Measurements from ENCODE around the gene DSTYK.
"Not testable (repeated sequence)": the region's sequence is repeated elsewhere in the genome, so short reads cannot be mapped to it uniquely, and the experiment has no call there.

Gene DSTYK

GRCh38 chr1:205171369-205171768 is 40.1 kb downstream of the DSTYK start:
- no peak for DNase-seq (ENCODE audit: low read depth in 2 of 2)

DNA sequence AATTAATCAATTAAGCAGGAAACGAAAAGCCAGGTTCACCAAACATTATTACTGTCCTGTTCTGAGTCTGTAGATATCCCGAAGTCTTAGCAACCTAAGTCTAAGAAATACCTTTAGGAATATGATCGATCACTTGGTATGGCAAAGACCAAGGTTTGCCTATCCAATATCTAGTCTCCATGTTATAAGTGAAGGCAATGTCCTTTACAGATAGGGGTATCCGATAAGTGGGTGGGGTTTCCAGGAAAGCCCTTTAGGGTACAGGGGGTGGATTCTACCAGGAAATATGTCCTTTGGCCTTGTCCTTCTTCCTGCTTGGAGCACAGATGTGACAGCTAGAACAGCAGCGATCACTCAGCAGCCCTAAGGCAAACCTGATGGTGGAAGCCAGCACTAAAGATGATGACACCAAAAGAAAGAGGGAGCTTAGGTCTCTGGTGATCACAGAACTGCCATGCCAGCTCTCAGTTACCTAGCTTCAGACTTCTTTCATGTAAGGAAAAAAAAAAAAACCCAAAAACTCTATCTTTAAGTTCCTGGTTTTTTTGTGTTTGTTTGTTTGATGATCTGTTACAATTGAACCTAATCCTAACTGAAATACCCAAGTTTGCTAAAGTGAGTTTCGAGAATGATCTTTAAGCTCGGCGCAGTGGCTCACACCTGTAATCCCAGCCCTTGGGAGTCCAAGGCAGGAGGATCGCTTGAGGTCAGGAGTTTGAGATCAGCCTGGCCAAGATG is 40.8 kb downstream of the DSTYK start:
- no peak for DNase-seq (ENCODE audit: low read depth in 2 of 2)

DNA sequence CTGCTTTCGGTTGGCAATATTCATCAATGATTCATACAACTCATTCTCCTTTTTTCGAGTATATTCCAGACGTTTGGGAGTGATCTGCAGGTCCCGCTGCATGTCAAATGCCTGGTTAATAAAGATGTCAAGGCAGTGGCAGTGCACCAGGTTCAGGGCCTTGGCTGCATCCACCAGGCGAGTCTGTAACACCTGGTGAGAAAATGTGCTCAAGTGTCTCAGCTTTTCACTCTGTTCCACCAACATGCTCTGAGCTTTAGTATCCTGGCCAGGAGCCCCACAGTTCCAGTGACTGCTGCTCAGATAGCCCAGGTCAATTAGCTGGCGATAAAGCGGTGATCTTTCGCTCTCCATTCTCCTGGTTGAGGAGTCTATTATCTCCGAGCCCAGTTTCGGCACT is 42.3 kb downstream of the DSTYK start:
- no peak for DNase-seq (ENCODE audit: low read depth in 2 of 2)

GRCh38 chr1:205168291-205168690 is 43.2 kb downstream of the DSTYK start:
- DNase-seq (ENCODE audit: low read depth in 2 of 2), result no peak

- DNase-seq (ENCODE audit: low read depth in 2 of 2), result no peak
These were observed 49.2 kb downstream of the DSTYK start for GRCh38 chr1:205162301-205162700.

GRCh38 chr1:205161076-205161475 is 50.4 kb downstream of the DSTYK start:
- DNase-seq (ENCODE audit: low read depth in 2 of 2), result no peak

- no peak for DNase-seq (ENCODE audit: low read depth in 2 of 2)
These were observed 53.4 kb downstream of the DSTYK start for GRCh38 chr1:205158048-205158616.

DNA sequence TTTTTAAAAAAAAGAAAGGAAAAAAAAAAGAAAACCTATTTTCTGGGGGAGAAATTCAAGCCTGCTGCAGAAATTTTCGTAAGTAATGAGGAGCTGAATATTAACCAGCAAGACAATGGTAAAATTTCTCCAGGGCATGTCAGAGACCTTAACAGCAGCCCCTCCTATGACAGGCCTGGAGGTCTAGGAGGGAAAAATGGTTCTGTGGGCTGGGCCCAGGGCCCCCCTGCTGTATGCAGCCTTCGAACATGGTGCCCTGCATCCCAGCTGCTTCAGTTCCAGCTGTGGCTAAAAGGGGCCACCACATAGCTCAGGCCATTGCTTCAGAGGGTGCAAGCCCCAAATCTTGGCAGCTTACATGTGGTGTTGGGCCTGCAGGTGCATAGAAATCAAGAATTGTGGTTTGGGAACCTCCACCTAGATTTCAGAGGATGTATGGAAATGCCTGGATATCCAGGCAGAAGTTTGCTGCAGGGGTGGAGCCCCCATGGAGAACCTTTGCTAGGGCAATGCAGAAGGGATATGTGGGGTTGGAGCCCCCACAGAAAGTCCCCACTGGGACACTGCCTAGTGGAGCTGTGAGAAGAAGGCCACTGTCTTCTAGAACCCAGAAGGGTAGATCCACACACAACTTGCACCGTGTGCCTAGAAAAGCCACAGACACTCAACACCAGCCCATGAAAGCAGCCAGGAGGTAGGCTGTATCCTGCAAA is 55.7 kb downstream of the DSTYK start:
- not testable (repeated sequence) for DNase-seq (ENCODE audit: low read depth in 2 of 2)

- DNase-seq (ENCODE audit: low read depth in 2 of 2), result no peak
These were observed 59.0 kb downstream of the DSTYK start for GRCh38 chr1:205152505-205152904.

DNA sequence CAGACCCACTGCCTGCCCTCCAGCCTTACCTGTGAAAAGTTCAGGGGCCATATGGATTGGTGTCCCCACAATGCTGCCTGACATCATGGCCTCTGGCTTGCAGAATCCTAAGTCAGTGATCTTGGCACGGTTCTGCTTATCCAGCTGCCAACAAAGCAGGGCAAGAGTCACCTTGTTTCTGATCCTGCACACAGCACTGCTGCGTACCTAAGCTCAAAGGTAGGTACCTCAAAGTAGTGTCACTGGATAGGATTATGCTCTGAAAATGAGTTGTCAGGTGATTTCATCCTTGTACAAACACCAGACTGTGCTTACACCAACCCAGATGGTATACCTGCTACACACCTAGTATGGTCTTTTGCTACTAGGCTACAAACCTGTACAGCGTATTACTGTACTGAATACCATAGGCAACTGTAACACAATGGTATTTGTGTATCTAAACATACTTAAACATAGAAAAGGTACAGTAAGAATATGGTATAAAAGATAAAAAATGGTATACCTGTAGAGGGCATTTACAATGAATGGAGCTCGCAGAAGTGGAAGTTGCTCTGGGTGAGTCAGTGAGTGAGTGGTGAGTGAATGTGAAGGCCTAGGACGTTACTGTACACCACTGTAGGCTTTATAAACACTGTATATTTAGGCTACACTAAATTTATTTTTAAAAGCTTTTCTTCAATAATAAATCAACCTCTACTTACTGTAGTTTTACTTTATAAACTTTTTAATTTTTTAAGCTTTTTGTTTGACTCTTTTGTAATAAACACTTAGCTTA is 60.7 kb downstream of the DSTYK start:
- no peak for DNase-seq (ENCODE audit: low read depth in 2 of 2)

DNA sequence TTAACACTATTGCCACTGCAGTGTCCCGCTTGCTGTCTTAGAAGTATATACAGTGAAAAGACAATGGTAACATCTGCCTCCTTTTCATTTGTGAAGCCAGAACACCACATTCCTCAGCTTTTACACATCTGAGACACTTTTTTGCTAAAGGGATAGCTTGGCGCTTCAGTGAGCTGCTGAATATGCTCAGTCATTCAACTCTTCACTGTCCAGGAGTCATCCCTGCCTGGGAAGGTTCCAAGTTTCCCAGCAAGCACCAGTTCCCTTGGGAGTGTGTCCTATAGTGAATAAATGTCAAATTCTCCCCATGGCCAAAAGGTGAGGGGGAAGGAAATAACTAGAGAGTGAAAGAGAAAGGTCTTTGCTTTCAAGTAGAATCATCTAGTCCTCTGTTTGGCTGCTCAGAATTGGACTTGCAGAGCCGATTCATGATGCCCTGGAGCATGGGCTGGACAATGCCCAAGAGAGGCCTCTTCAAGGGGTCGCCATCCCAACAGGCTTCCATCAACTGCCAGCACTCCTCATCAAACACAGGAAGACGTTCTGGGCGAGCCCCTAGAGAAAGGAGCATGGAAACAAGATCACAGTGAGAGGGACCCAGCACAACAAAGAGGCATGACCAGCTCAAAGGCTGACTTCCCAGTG is 64.2 kb downstream of the DSTYK start:
- DNase-seq (ENCODE audit: low read depth in 2 of 2), result peak; percentile 54 to 58

- DNase-seq (ENCODE audit: low read depth in 2 of 2), result peak; percentile 46 to 50
These were observed 66.8 kb downstream of the DSTYK start for GRCh38 chr1:205144751-205145150.

- no peak for DNase-seq (ENCODE audit: low read depth in 2 of 2)
These were observed 67.3 kb downstream of the DSTYK start for GRCh38 chr1:205144046-205144720.

DNA sequence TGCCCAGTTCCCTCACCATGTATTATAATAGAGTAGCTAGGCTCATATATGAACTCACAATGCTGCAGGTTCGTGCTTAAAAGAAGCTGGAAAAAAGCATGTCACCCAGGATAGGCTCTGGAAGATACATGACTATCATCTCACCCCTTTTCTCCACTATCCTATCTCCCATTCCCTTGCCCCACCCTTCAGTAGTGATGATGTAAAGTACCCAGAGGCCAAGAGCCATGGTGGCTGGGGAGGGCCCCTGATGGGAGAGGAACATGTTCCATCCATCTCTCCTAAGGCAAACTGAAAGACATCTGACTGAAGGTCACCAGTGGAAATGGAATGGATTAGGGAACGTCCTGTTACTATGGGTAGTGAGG is 69.4 kb downstream of the DSTYK start:
- no peak for DNase-seq (ENCODE audit: low read depth in 2 of 2)

DNA sequence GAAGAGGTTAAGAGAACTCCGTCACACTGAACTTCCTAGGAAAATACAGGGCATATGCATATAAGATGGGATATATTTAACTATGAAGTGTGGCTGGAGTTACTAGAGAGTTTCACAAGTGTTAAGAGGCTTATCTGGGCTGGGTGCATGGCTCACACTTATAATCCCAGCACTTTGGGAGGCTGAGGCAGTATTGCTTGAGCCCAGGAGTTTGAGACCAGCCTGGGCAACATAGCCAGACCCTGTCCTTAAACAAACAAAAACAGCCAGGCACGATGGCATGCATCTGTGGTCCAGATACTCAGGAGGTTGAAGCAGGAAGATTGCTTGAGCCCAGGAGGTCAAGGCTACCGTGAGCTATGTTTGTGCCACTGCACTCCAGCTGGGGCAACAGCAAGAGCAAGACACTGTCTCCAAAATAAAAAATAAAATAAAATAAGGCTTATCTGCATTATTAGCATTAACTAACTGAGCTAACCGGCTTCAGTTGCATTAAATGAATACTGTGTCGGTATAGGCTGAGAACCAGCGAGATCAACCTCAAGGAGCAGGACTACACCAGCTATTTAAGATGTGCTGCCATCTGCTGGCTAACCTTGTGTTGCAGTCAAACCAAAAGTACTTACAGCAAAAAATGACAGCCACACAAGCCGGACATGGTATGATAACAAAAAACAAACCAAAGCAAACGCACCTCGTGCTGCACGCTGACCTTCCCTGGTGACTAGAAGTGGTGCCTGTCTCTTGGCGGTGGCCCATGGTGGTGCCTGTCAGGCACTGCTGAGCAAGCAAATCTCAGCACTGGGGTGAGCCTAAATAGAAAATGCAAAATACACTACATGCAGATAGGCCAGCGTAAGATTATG is 70.0 kb downstream of the DSTYK start:
- DNase-seq (ENCODE audit: low read depth in 2 of 2), result peak; percentile 33 to 45

GRCh38 chr1:205140113-205140512 is 71.4 kb downstream of the DSTYK start:
- no peak for DNase-seq (ENCODE audit: low read depth in 2 of 2)

GRCh38 chr1:205137901-205138300 is 73.6 kb downstream of the DSTYK start:
- no peak for DNase-seq (ENCODE audit: low read depth in 2 of 2)

- no peak for DNase-seq (ENCODE audit: low read depth in 2 of 2)
These were observed 78.2 kb downstream of the DSTYK start for GRCh38 chr1:205133287-205133686.

DNA sequence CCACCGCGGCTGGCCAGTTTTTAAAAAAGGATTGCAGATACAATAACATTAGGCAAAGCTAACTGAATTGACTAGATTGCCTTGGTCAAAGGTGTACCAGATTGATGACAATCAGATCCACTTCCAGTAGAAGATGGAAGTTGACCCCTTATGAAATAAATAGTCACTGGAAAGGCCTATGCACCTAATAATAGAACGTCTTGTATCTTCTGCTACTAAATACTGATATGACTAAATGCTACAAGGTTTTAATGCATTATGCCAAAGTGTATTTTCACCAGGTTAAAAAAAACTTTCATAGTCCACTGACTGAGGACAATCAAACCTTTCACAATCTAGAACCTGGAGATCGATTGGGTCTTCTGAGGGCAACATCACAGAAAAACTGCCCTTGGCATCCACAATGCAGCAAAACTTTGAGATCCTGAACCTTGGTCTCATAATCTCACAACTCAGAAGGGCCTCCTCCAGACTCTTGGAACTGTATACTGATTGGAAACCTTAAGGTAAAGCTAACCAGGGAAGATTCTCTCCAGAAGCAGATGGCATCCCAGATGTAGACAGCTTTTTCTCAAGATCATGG is 82.0 kb downstream of the DSTYK start:
- DNase-seq (ENCODE audit: low read depth in 2 of 2), result no peak

- no peak for DNase-seq (ENCODE audit: low read depth in 2 of 2)
These were observed 83.5 kb downstream of the DSTYK start for GRCh38 chr1:205128050-205128449.

Data from fibroblast of skin of left biceps (primary cell).